ENCODE measurements around the gene TFAP2C.

DNA sequence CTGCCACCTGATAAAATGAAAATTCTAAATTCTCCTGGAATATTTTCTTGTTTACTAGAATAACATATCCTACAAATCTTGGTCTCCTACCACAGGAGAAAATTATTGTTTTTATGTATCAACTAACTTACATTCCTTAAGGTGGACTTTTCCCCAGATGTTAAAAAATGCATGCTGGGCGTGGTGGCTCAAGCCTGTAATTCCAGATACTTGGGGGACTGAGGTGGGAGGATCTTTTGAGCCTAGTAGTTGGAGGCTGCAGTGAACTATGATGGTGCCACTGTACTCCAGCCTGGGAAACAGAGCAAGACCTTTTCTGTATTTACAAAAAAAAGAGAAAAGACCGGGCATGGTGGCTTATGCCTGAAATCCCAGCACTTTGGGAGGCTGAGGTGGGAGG lies 27.9 kb upstream of the TFAP2C start:
- TF ChIP-seq, protein P1, sequence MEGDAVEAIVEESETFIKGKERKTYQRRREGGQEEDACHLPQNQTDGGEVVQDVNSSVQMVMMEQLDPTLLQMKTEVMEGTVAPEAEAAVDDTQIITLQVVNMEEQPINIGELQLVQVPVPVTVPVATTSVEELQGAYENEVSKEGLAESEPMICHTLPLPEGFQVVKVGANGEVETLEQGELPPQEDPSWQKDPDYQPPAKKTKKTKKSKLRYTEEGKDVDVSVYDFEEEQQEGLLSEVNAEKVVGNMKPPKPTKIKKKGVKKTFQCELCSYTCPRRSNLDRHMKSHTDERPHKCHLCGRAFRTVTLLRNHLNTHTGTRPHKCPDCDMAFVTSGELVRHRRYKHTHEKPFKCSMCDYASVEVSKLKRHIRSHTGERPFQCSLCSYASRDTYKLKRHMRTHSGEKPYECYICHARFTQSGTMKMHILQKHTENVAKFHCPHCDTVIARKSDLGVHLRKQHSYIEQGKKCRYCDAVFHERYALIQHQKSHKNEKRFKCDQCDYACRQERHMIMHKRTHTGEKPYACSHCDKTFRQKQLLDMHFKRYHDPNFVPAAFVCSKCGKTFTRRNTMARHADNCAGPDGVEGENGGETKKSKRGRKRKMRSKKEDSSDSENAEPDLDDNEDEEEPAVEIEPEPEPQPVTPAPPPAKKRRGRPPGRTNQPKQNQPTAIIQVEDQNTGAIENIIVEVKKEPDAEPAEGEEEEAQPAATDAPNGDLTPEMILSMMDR (optimal IDR thresholded peaks at IDR 0.05 in 1 of 3, IDR thresholded peaks at IDR 0.05 in 1 of 3, conservative IDR thresholded peaks at IDR 0.05 in 1 of 3; ENCODE audit: extremely low read depth in 1 of 3, insufficient read depth in 2 of 3, low read length in 3 of 3) = no peak
- no peak for TF ChIP-seq EZH2 (IDR thresholded peaks at IDR 0.05; ENCODE audit: low read length)

Data from keratinocyte (primary cell).